ENCODE data around the gene SEMA3C.

SEMA3C gene

GRCh38 chr7:80871228-80871627, 47.6 kb downstream of the SEMA3C start:
- TF ChIP-seq, protein P1, sequence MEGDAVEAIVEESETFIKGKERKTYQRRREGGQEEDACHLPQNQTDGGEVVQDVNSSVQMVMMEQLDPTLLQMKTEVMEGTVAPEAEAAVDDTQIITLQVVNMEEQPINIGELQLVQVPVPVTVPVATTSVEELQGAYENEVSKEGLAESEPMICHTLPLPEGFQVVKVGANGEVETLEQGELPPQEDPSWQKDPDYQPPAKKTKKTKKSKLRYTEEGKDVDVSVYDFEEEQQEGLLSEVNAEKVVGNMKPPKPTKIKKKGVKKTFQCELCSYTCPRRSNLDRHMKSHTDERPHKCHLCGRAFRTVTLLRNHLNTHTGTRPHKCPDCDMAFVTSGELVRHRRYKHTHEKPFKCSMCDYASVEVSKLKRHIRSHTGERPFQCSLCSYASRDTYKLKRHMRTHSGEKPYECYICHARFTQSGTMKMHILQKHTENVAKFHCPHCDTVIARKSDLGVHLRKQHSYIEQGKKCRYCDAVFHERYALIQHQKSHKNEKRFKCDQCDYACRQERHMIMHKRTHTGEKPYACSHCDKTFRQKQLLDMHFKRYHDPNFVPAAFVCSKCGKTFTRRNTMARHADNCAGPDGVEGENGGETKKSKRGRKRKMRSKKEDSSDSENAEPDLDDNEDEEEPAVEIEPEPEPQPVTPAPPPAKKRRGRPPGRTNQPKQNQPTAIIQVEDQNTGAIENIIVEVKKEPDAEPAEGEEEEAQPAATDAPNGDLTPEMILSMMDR (IDR thresholded peaks at IDR 0.05; ENCODE audit: extremely low read depth, insufficient read depth, missing control alignments), result no peak
- DNase-seq (ENCODE audit: low spot score), result no peak
- in situ Hi-C loops (cut with MboI; ENCODE audit: low pct_unique_long_range_greater_than_20kb, low sequenced_read_pairs, unreplicated experiment), result no loop called here

DNA sequence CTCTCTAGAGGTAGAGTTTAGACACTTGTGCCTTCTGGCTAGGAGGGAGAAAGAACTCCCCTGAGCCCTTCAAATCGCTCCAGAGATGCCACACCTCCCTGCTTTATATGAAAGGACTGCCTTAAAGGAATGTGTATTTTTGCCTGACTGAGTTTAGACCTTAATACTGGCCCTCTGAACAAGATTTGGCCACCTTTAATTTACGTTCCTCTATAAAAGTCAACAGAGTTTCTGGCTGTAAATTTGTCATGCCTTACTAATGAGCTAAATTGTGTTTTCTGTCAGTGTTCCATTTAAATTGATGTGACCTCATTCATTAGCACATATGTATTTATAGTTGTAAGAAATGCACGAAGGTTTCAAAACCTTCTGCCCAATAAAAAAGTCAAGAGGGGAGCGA, 48.0 kb downstream of the SEMA3C start:
- TF ChIP-seq, protein P1 (IDR thresholded peaks at IDR 0.05; ENCODE audit: extremely low read depth, insufficient read depth, missing control alignments), result no peak
- in situ Hi-C loops (cut with MboI; ENCODE audit: low pct_unique_long_range_greater_than_20kb, low sequenced_read_pairs, unreplicated experiment), result no loop called here
- DNase-seq (ENCODE audit: low spot score), result no peak

GRCh38 chr7:80869821-80870751, 48.8 kb downstream of the SEMA3C start:
- TF ChIP-seq, protein P1 (IDR thresholded peaks at IDR 0.05; ENCODE audit: extremely low read depth, insufficient read depth, missing control alignments), result no peak
- no peak for DNase-seq (ENCODE audit: low spot score)
- in situ Hi-C loops (cut with MboI; ENCODE audit: low pct_unique_long_range_greater_than_20kb, low sequenced_read_pairs, unreplicated experiment), result no loop called here

DNA sequence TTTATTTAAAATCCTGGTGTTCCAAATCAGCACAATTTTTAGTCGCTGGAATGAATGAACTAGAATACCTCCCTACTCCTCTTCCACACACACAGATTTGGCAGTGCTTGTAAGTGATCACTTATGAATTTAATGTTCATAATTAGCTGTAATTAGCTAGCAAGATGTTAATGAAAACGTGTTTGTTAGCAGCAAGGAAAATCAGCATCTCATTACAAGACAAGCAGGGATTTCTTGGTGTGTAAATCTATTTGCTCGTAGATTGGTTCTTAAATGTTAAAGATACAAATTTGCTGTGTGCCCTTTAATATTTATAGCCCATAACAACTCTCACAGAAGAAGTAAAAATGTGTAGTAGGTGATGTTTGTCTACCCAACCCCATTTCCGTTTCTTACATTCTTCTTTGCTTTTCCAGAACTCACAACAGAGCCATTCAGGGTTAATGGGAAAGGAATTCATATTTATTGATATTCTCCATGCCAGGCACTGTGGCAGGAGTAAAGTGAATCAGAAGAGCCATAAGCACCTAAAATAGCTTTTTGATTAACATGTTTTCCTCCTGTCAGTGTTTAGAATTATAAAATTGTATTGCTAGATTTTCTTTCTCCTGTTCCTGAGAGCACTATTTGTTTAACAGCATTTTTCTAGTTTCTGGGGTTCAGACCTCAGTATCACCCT, 49.6 kb downstream of the SEMA3C start:
- in situ Hi-C loops (cut with MboI; ENCODE audit: low pct_unique_long_range_greater_than_20kb, low sequenced_read_pairs, unreplicated experiment), result no loop called here

DNA sequence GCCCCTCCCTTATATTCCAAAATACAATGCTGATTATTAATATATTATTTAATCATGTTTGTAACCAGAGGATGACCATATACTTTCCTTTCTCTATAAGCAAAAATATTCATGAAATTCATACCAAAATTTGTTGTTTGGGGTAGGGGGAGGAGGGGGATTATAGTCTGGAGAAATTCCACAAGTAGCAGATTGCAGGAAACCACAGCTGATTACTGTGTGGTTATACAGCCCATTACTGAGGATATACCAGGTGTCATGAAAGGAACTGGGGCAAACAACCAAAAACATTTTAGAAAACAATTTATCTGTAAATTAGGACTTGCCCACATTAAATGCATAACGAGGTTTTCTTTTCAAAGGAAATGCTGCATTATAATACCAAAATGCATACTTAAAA, 50.3 kb downstream of the SEMA3C start:
- TF ChIP-seq, protein P1 (IDR thresholded peaks at IDR 0.05; ENCODE audit: extremely low read depth, insufficient read depth, missing control alignments), result no peak
- in situ Hi-C loops (cut with MboI; ENCODE audit: low pct_unique_long_range_greater_than_20kb, low sequenced_read_pairs, unreplicated experiment), result no loop called here
- no peak for DNase-seq (ENCODE audit: low spot score)

More for the DNA sequence above, 49.6 kb downstream of the SEMA3C start:
- DNase-seq (ENCODE audit: low spot score), result no peak
- TF ChIP-seq, protein P1 (IDR thresholded peaks at IDR 0.05; ENCODE audit: extremely low read depth, insufficient read depth, missing control alignments), result no peak

DNA sequence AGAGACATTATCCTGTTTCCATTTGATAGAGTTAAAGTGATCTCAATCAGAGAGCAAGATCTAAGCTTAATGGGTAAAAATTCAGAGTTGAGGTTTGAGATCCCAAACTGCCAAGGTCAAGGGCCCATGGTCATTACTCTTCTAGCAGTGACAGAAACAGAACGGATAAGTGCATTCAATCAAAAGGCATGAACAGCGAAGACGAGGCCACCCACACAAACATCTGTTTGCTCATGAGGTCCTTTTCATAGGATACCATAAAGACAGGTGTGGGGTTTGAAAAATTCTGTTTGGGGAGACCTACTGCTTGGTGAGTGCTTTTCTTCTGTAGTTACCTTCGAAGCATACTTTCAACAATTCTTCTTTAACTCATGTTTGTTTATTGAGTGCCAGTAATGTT, 58.3 kb downstream of the SEMA3C start:
- TF ChIP-seq, protein P1 (IDR thresholded peaks at IDR 0.05; ENCODE audit: extremely low read depth, insufficient read depth, missing control alignments), result no peak
- DNase-seq (ENCODE audit: low spot score), result no peak
- in situ Hi-C loops (cut with MboI; ENCODE audit: low pct_unique_long_range_greater_than_20kb, low sequenced_read_pairs, unreplicated experiment), result no loop called here

All from GM13977 (cell line).